ENCODE measurements around the gene SRBD1. TPM values are rescaled to one million over a fixed set of nuclear protein-coding genes. Genes with fewer than 3 reads are reported as not detected.

Gene SRBD1
- total RNA-seq, 3 donors from 2014 or later (not counting 1 experiment from before 2014, with no cell fraction given), result 34.5 to 40.0 (median 38.8) TPM

GRCh38 chr2:45647986-45648520 lies 37.0 kb upstream of the SRBD1 start:
- H3K36me3 ChIP-seq (ENCODE audit: control insufficient read depth, insufficient read depth, low read length), result no peaks in the 10 kb centered on the region
- no peak overlapping the region for H3K4me3 ChIP-seq (ENCODE audit: low read length)
- intact Hi-C loops (cut with micrococcal nuclease), result no loop called here
- H3K4me1 ChIP-seq (ENCODE audit: control insufficient read depth, insufficient read depth, low read length), result peaks cover 29% of the 10 kb centered on the region
- ATAC-seq, result no peak
- H3K27me3 Mint-ChIP-seq (ENCODE audit: low read depth in 2 of 2), result peaks cover 10% of the 10 kb centered on the region in 2 donors
- DNase-seq, result no peak
- H3K4me3 Mint-ChIP-seq, result peak overlapping the region; percentile 26
- H3K36me3 Mint-ChIP-seq, result no peaks in the 10 kb centered on the region
- TF ChIP-seq CTCF (IDR thresholded peaks at IDR 0.05), result no peak
- peaks cover under 1% of the 10 kb centered on the region for H3K27me3 ChIP-seq (ENCODE audit: control insufficient read depth, insufficient read depth, low read length)
- no peaks in the 10 kb centered on the region for H3K9me3 Mint-ChIP-seq
- H3K27ac Mint-ChIP-seq, result peak overlapping the region in 1 of 2 donors; percentile 20
- WGBS (ENCODE audit: insufficient coverage), result 98% methylated on average over 3 of the region's 3 CpGs
- H3K9me3 ChIP-seq (ENCODE audit: control insufficient read depth, insufficient read depth, low read length), result no peaks in the 10 kb centered on the region
- peaks cover 27 to 36% of the 10 kb centered on the region in 2 donors for H3K4me1 Mint-ChIP-seq
- H3K27ac ChIP-seq (ENCODE audit: low read length), result no peak overlapping the region

GRCh38 chr2:45647356-45647755 lies 36.3 kb upstream of the SRBD1 start:
- WGBS (ENCODE audit: insufficient coverage), result 81% methylated on average over 9 of the region's 9 CpGs
- H3K27ac ChIP-seq (ENCODE audit: low read length), result no peak overlapping the region
- intact Hi-C loops (cut with micrococcal nuclease), result no loop called here

GRCh38 chr2:45646289-45646688 lies 35.2 kb upstream of the SRBD1 start:
- intact Hi-C loops (cut with micrococcal nuclease), result no loop called here
- H3K4me3 ChIP-seq (ENCODE audit: low read length), result no peak overlapping the region
- no peak overlapping the region for H3K27ac Mint-ChIP-seq
- no peaks in the 10 kb centered on the region for H3K36me3 ChIP-seq (ENCODE audit: control insufficient read depth, insufficient read depth, low read length)
- no peaks in the 10 kb centered on the region for H3K9me3 ChIP-seq (ENCODE audit: control insufficient read depth, insufficient read depth, low read length)
- no peaks in the 10 kb centered on the region for H3K36me3 Mint-ChIP-seq
- DNase-seq, result no peak
- no peak overlapping the region for H3K4me3 Mint-ChIP-seq
- TF ChIP-seq CTCF (IDR thresholded peaks at IDR 0.05), result no peak
- peaks cover 15 to 23% of the 10 kb centered on the region in 2 donors for H3K4me1 Mint-ChIP-seq
- peaks cover 21 to 23% of the 10 kb centered on the region in 2 donors for H3K27me3 Mint-ChIP-seq (ENCODE audit: low read depth in 2 of 2)
- peaks cover 6% of the 10 kb centered on the region for H3K27me3 ChIP-seq (ENCODE audit: control insufficient read depth, insufficient read depth, low read length)
- no peaks in the 10 kb centered on the region for H3K9me3 Mint-ChIP-seq
- H3K27ac ChIP-seq (ENCODE audit: low read length), result no peak overlapping the region
- peaks cover 19% of the 10 kb centered on the region for H3K4me1 ChIP-seq (ENCODE audit: control insufficient read depth, insufficient read depth, low read length)
- 100% methylated on average over 2 of the region's 2 CpGs for WGBS (ENCODE audit: insufficient coverage)
- no peak for ATAC-seq

More at GRCh38 chr2:45647356-45647755, 36.3 kb upstream of the SRBD1 start:
- H3K4me1 ChIP-seq (ENCODE audit: control insufficient read depth, insufficient read depth, low read length), result peaks cover 26% of the 10 kb centered on the region
- no peaks in the 10 kb centered on the region for H3K36me3 ChIP-seq (ENCODE audit: control insufficient read depth, insufficient read depth, low read length)
- H3K9me3 Mint-ChIP-seq, result no peaks in the 10 kb centered on the region
- no peak for TF ChIP-seq CTCF (IDR thresholded peaks at IDR 0.05)
- peaks cover 6% of the 10 kb centered on the region for H3K27me3 ChIP-seq (ENCODE audit: control insufficient read depth, insufficient read depth, low read length)
- H3K27ac Mint-ChIP-seq, result peak overlapping the region in 1 of 2 donors; percentile 20
- peaks cover 20 to 29% of the 10 kb centered on the region in 2 donors for H3K4me1 Mint-ChIP-seq
- no peak overlapping the region for H3K4me3 Mint-ChIP-seq
- no peak for DNase-seq
- H3K4me3 ChIP-seq (ENCODE audit: low read length), result no peak overlapping the region
- H3K27me3 Mint-ChIP-seq (ENCODE audit: low read depth in 2 of 2), result peaks cover 12 to 14% of the 10 kb centered on the region in 2 donors
- no peaks in the 10 kb centered on the region for H3K9me3 ChIP-seq (ENCODE audit: control insufficient read depth, insufficient read depth, low read length)
- no peak for ATAC-seq
- no peaks in the 10 kb centered on the region for H3K36me3 Mint-ChIP-seq
